Panc1 (cell line): ENCODE measurements around the gene RASSF5. TPM values are rescaled to one million over a fixed set of nuclear protein-coding genes. Genes with fewer than 3 reads are reported as not detected.

Source experiments
- ATAC-seq: fragments of 200-7000 bp; cut with Tn5 transposase; 2 replicates; pipeline ENCODE4 v1.9.1; 2020; ENCODE audit warnings: mild to moderate bottlenecking, moderate library complexity
- BruUV-seq: library from RNA; stranded (reverse); fragments of 400-500 nt; replicated peaks from 2 replicates; lab custom pipeline; 2021; lab: Mats Ljungman, UMichigan
- CTCF ChIA-PET: fragments of 300-600 bp; sonication (Branson Sonifier 250); formaldehyde crosslinking; loops from one replicate; lab custom pipeline; 2022; ENCODE audit warnings: antibody characterized with exemption; lab: Charles Lee
- POLR2A ChIA-PET: fragments of 300-600 bp; sonication (Branson Sonifier 250); formaldehyde crosslinking; loops from one replicate; lab custom pipeline; 2022; ENCODE audit warnings: antibody characterized with exemption; lab: Charles Lee
- DNase-seq: peaks from one replicate; pipeline ENCODE4 v3.0.0-alpha.2; 2010; ENCODE audit warnings: low read depth, low spot score
- H3K27ac ChIP-seq: 2 replicates; pipeline ENCODE4 v1.5.1; 2011; ENCODE audit warnings: mild to moderate bottlenecking, low read length, inconsistent platforms
- H3K27me3 ChIP-seq: fragments of 200-500 bp; sonication (Bioruptor generic); 2 replicates; pipeline ENCODE4 v1.6.0; 2014; ENCODE audit warnings: low read length, inconsistent platforms; ENCODE audit not compliant: control insufficient read depth, insufficient read depth
- H3K36me3 ChIP-seq: fragments of 200-500 bp; sonication (Bioruptor generic); 2 replicates; pipeline ENCODE4 v1.5.1; 2014; ENCODE audit warnings: inconsistent platforms, mild to moderate bottlenecking, low read length, moderate library complexity; ENCODE audit not compliant: control insufficient read depth, insufficient read depth
- H3K4me1 ChIP-seq: 2 replicates; pipeline ENCODE4 v1.5.1; 2011; ENCODE audit warnings: inconsistent platforms, mild to moderate bottlenecking, low read length, moderate library complexity; ENCODE audit not compliant: control insufficient read depth, insufficient read depth
- H3K4me3 ChIP-seq, 2 experiments: 2 replicates each; pipeline ENCODE4 v1.5.1; 2011 to 2012; ENCODE audit warnings: low read depth in 2 of 2, low read length in 2 of 2, mild to moderate bottlenecking in 2 of 2, inconsistent platforms in 1 of 2, moderate library complexity in 1 of 2
- H3K9me3 ChIP-seq: fragments of 200-500 bp; sonication (Bioruptor generic); 2 replicates; pipeline ENCODE4 v1.5.1; 2014; ENCODE audit warnings: low read depth, mild to moderate bottlenecking, inconsistent platforms, low read length, moderate library complexity; ENCODE audit not compliant: control insufficient read depth, insufficient read depth
- POLR2AphosphoS5 ChIP-seq: IDR thresholded peaks from 2 replicates; pipeline ENCODE4 v1.6.1; 2012; ENCODE audit warnings: mild to moderate bottlenecking, low read depth, low read length, moderate library complexity
- SIN3A ChIP-seq: IDR thresholded peaks from 2 replicates; pipeline ENCODE4 v1.6.1; 2012; ENCODE audit warnings: low read depth, mild to moderate bottlenecking, low read length, moderate library complexity, borderline replicate concordance; ENCODE audit not compliant: insufficient read depth
- TCF7L2 ChIP-seq: IDR thresholded peaks from 2 replicates; pipeline ENCODE4 v1.6.1; 2011; ENCODE audit warnings: mild to moderate bottlenecking, low read depth, low read length, inconsistent platforms
- in situ Hi-C: cut with HindIII; loops from 2 replicates; pipeline ENCODE4 v1.10.0; 2016; ENCODE audit warnings: low sequenced_read_pairs, low pct_unique_long_range_greater_than_20kb
- intact Hi-C: fragments of 100-400 bp; cut with micrococcal nuclease; formaldehyde crosslinking; loops from one replicate; pipeline ENCODE4 v1.10.0; 2022; ENCODE audit not compliant: unreplicated experiment
- total RNA-seq: library from RNA; stranded (reverse); gene quantifications from one replicate; pipeline ENCODE4 v1.2.1, GENCODE V29; 2021; ENCODE audit not compliant: unreplicated experiment
- TF ChIP-seq, protein P1 (sequence below), 2 experiments: IDR thresholded peaks; 2 replicates each; pipeline ENCODE4 v1.6.1; 2011 to 2012; ENCODE audit warnings: low read depth in 2 of 2, control low read depth in 1 of 2, low read length in 1 of 2, mild to moderate bottlenecking in 1 of 2, moderate library complexity in 1 of 2; ENCODE audit not compliant: insufficient read depth in 1 of 2
- TF ChIP-seq, protein P2 (sequence below): fragments of 450-650 bp; IDR thresholded peaks from 2 replicates; pipeline ENCODE4 v1.5.1; 2017; ENCODE audit warnings: mild to moderate bottlenecking

The RASSF5 gene
- total RNA-seq, 1 experiment from 2014 or later: 1.6 TPM

DNA sequence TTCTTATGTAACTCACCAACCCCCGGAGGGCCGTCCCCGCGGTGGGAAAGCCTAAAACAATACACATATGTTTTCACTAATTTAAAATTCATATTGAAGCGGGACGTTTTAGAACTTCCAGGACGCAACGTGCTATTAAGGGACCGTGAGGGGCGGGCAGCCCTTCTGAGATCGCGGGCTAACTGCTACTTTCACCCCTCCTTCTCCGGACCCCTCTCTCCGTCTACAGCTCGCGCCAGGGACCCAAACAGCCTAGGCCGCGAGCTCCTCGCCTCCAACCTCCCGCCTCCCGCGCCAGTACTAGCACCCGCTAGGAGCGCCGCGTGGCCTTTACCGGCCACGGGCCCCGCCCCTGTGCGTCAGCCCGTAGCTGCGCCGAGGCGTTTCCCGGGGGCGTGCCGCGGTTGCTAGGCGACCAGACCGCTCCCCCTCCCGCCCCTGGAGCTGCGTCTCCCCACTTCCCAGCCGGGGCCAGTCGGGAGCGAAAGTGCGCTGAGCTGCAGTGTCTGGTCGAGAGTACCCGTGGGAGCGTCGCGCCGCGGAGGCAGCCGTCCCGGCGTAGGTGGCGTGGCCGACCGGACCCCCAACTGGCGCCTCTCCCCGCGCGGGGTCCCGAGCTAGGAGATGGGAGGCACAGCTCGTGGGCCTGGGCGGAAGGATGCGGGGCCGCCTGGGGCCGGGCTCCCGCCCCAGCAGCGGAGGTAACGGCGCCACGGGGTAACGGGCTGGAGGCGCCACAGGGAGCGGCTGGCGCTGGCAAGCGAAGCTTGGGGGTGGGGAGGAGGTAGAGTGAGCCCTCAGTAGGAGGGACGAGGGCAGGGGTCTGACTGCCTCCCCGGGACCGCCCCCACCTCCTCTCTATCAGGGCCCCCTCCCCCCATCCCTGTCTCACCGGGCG is 128.0 kb downstream of the RASSF5 start, which contains the start of gene DYRK3:
Gene DYRK3 (plus strand): TSS at position 457 of the 898 bp plus-strand sequence. CDS start 168 bp downstream, at position 625.
- in situ Hi-C loops (no loop called here), intact Hi-C loops (loop anchor here (10.0 kb wide), 2 partner anchors 279 to 349 kb away; no protein-coding TSS in a partner anchor)
- H3K4me3 ChIP-seq: peak within 1 kb of the TSS; percentile 91 to 93
- no TSS peak for BruUV-seq
- ATAC-seq (peak; percentile 97), DNase-seq (peak; percentile 50)
- H3K36me3 ChIP-seq: no peaks in the 10 kb centered on the region
- peak within 1 kb of the TSS; percentile 88 for H3K27ac ChIP-seq
- CTCF ChIA-PET: interaction anchor here (0.6 to 4.2 kb wide), 4 partner anchors 29 to 347 kb away, joined by 3 to 32 read pairs (median 4); no protein-coding TSS in a partner anchor
- POLR2A ChIA-PET: interaction anchor here (0.6 to 1.5 kb wide), 4 partner anchors 10 to 29 kb away, joined by 4 to 5 read pairs (median 4); partner anchors contain the start of gene EIF2D
- no peaks in the 10 kb centered on the region for H3K27me3 ChIP-seq
- H3K9me3 ChIP-seq: no peaks in the 10 kb centered on the region
- peaks cover 15% of the 10 kb centered on the region for H3K4me1 ChIP-seq
- TF ChIP-seq TCF7L2 (no peak), POLR2AphosphoS5 (peak; percentile 84), SIN3A (peak; percentile 82; the same call in 1 of the 2 replicates)

DNA sequence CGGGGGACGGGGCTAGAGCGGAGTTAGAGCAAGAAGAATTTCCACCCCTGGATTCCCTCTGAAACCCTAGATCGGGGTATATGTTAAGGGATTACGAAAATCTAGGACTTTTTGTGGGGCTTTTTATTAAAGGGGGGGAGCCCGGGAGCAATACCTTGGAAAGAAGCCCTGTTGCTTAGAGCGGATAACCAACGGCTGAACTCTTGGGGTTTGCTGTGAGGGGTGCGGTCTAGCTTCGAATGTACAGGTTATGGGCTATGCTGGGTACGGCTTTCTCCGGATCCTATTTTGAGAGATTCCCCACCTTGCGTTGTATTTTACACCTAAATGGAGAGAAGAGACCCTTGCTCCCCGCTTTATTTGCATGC is 128.6 kb downstream of the RASSF5 start:
- H3K4me1 ChIP-seq: peaks cover 15% of the 10 kb centered on the region
- peak overlapping the region; percentile 91 to 93 for H3K4me3 ChIP-seq
- H3K27ac ChIP-seq: peak overlapping the region; percentile 88
- in situ Hi-C loops: no loop called here
- TF ChIP-seq SIN3A: no peak
- TF ChIP-seq, protein P1, sequence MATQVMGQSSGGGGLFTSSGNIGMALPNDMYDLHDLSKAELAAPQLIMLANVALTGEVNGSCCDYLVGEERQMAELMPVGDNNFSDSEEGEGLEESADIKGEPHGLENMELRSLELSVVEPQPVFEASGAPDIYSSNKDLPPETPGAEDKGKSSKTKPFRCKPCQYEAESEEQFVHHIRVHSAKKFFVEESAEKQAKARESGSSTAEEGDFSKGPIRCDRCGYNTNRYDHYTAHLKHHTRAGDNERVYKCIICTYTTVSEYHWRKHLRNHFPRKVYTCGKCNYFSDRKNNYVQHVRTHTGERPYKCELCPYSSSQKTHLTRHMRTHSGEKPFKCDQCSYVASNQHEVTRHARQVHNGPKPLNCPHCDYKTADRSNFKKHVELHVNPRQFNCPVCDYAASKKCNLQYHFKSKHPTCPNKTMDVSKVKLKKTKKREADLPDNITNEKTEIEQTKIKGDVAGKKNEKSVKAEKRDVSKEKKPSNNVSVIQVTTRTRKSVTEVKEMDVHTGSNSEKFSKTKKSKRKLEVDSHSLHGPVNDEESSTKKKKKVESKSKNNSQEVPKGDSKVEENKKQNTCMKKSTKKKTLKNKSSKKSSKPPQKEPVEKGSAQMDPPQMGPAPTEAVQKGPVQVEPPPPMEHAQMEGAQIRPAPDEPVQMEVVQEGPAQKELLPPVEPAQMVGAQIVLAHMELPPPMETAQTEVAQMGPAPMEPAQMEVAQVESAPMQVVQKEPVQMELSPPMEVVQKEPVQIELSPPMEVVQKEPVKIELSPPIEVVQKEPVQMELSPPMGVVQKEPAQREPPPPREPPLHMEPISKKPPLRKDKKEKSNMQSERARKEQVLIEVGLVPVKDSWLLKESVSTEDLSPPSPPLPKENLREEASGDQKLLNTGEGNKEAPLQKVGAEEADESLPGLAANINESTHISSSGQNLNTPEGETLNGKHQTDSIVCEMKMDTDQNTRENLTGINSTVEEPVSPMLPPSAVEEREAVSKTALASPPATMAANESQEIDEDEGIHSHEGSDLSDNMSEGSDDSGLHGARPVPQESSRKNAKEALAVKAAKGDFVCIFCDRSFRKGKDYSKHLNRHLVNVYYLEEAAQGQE (IDR thresholded peaks at IDR 0.05; ENCODE audit: insufficient read depth in 1 of 2, low read depth in 2 of 2, low read length in 1 of 2): no peak
- no peak for TF ChIP-seq TCF7L2
- no peak for TF ChIP-seq POLR2AphosphoS5
- TF ChIP-seq, protein P2, sequence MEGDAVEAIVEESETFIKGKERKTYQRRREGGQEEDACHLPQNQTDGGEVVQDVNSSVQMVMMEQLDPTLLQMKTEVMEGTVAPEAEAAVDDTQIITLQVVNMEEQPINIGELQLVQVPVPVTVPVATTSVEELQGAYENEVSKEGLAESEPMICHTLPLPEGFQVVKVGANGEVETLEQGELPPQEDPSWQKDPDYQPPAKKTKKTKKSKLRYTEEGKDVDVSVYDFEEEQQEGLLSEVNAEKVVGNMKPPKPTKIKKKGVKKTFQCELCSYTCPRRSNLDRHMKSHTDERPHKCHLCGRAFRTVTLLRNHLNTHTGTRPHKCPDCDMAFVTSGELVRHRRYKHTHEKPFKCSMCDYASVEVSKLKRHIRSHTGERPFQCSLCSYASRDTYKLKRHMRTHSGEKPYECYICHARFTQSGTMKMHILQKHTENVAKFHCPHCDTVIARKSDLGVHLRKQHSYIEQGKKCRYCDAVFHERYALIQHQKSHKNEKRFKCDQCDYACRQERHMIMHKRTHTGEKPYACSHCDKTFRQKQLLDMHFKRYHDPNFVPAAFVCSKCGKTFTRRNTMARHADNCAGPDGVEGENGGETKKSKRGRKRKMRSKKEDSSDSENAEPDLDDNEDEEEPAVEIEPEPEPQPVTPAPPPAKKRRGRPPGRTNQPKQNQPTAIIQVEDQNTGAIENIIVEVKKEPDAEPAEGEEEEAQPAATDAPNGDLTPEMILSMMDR: no peak
- no TSS peak for BruUV-seq
- no peak for DNase-seq
- ChIA-PET CTCF (interaction anchor here (0.6 to 4.2 kb wide), 2 partner anchors 29 to 156 kb away, joined by 4 to 32 read pairs; no protein-coding TSS in a partner anchor), POLR2A (interaction anchor here (0.6 to 1.5 kb wide), 3 partner anchors 9 to 24 kb away, joined by 4 to 5 read pairs (median 5); partner anchors contain the start of gene EIF2D)
- intact Hi-C loops: loop anchor here (10.0 kb wide), 2 partner anchors 279 to 349 kb away; no protein-coding TSS in a partner anchor
- no peaks in the 10 kb centered on the region for H3K36me3 ChIP-seq
- 0 out of 2 replicates have a peak, but pooled peaks have one; percentile 11 for ATAC-seq
- no peaks in the 10 kb centered on the region for H3K9me3 ChIP-seq
- no peaks in the 10 kb centered on the region for H3K27me3 ChIP-seq
